Fibroblast of the conjunctiva (primary cell): ENCODE results near the gene NMD3.
A peak's percentile ranks its signal among the peaks of the same experiment; 100 is the strongest.
"Not testable (repeated sequence)": the region's sequence is repeated elsewhere in the genome, so short reads cannot be mapped to it uniquely, and the experiment has no call there.

Experiments
- DNase-seq: peaks from one replicate; pipeline ENCODE4 v3.0.0-alpha.2; 2010; ENCODE audit warnings: low read depth

Gene NMD3

GRCh38 chr3:161220850-161221753 is at the start of gene NMD3:
TSS of gene NMD3 (plus strand) at chr3:161221311. CDS start at chr3:161222014, 703 bp downstream.
- DNase-seq: peak; percentile 83

- DNase-seq: no peak
Observed at GRCh38 chr3:161171639-161172552, 49.2 kb upstream of the NMD3 start.

GRCh38 chr3:161175506-161175905 is 45.6 kb upstream of the NMD3 start:
- no peak for DNase-seq

- DNase-seq: no peak
Observed at GRCh38 chr3:161177991-161178390, 43.1 kb upstream of the NMD3 start.

GRCh38 chr3:161181371-161181770 is 39.7 kb upstream of the NMD3 start:
- not testable (repeated sequence) for DNase-seq

GRCh38 chr3:161187046-161187445 is 34.1 kb upstream of the NMD3 start:
- DNase-seq: no peak

GRCh38 chr3:161197855-161198850 is 23.0 kb upstream of the NMD3 start:
- DNase-seq: no peak

GRCh38 chr3:161199926-161200325 is 21.2 kb upstream of the NMD3 start:
- no peak for DNase-seq

GRCh38 chr3:161203485-161204098 is 17.5 kb upstream of the NMD3 start:
- DNase-seq: no peak

- no peak for DNase-seq
Observed at GRCh38 chr3:161208931-161209330, 12.2 kb upstream of the NMD3 start.

- no peak for DNase-seq
Observed at GRCh38 chr3:161212171-161212771, 8.8 kb upstream of the NMD3 start.

GRCh38 chr3:161212906-161213305 is 8.2 kb upstream of the NMD3 start:
- DNase-seq: no peak

GRCh38 chr3:161213644-161214043 is 7.5 kb upstream of the NMD3 start:
- DNase-seq: no peak

GRCh38 chr3:161215185-161215584 is 5.9 kb upstream of the NMD3 start:
- DNase-seq: no peak

- no peak for DNase-seq
Observed at GRCh38 chr3:161217496-161217895, 3.6 kb upstream of the NMD3 start.

GRCh38 chr3:161219495-161219894 is 1.6 kb upstream of the NMD3 start:
- no peak for DNase-seq

GRCh38 chr3:161221806-161222600 is 892 bp downstream of the NMD3 start:
- no peak for DNase-seq

- DNase-seq: no peak
Observed at GRCh38 chr3:161222662-161223061, 1.6 kb downstream of the NMD3 start.

GRCh38 chr3:161224786-161225185 is 3.7 kb downstream of the NMD3 start:
- no peak for DNase-seq
